Measurements from ENCODE around the gene ETS1.

The ETS1 gene

GRCh38 chr11:128618603-128619002 lies 31.2 kb upstream of the ETS1 start:
- Histone ChIP-seq H3K9ac (ENCODE audit: low read length) (no peak overlapping the region), H3K79me2 (ENCODE audit: low read length) (no peaks in the 10 kb centered on the region), H3K27me3 (replicated peaks; ENCODE audit: insufficient read depth, low read length) (no peaks in the 10 kb centered on the region), H3K9me3 (replicated peaks; ENCODE audit: insufficient read depth, low read length) (no peaks in the 10 kb centered on the region), H3K36me3 (replicated peaks; ENCODE audit: insufficient read depth, low read length) (no peaks in the 10 kb centered on the region), H3K4me3 (ENCODE audit: low read length) (no peak overlapping the region), H3K9me2 (replicated peaks; ENCODE audit: insufficient read depth, low read length) (no peaks in the 10 kb centered on the region), H3F3A (ENCODE audit: insufficient read depth, low read length) (peaks cover 4% of the 10 kb centered on the region; the same call in 1 of the 2 replicates), H2AFZ (ENCODE audit: low read length) (no peak overlapping the region), H3K4me2 (ENCODE audit: low read depth, low read length) (no peak overlapping the region), H3K4me1 (ENCODE audit: low read length) (peaks cover 6% of the 10 kb centered on the region), H4K20me1 (ENCODE audit: insufficient read depth, low read length) (no peaks in the 10 kb centered on the region), H3K27ac (ENCODE audit: low read length) (no peak overlapping the region)
- DNase-seq, result no peak
- TF ChIP-seq EZH2phosphoT487 (IDR thresholded peaks at IDR 0.05; ENCODE audit: low read length) (no peak), CTCF (IDR thresholded peaks at IDR 0.05; ENCODE audit: low read length) (no peak), EZH2 (optimal IDR thresholded peaks at IDR 0.05; ENCODE audit: low read depth, low read length) (no peak)

GRCh38 chr11:128616161-128616560 lies 28.8 kb upstream of the ETS1 start:
- H3K79me2 ChIP-seq (ENCODE audit: low read length), result no peaks in the 10 kb centered on the region
- H3K9me2 ChIP-seq (replicated peaks; ENCODE audit: insufficient read depth, low read length), result no peaks in the 10 kb centered on the region
- H3K4me2 ChIP-seq (ENCODE audit: low read depth, low read length), result no peak overlapping the region
- H3K9me3 ChIP-seq (replicated peaks; ENCODE audit: insufficient read depth, low read length), result no peaks in the 10 kb centered on the region
- DNase-seq, result no peak
- no peaks in the 10 kb centered on the region for H3K36me3 ChIP-seq (replicated peaks; ENCODE audit: insufficient read depth, low read length)
- H3K4me1 ChIP-seq (ENCODE audit: low read length), result peaks cover 25% of the 10 kb centered on the region
- no peak overlapping the region for H3K9ac ChIP-seq (ENCODE audit: low read length)
- H3K27ac ChIP-seq (ENCODE audit: low read length), result no peak overlapping the region
- no peak for TF ChIP-seq CTCF (IDR thresholded peaks at IDR 0.05; ENCODE audit: low read length)
- no peak for TF ChIP-seq EZH2phosphoT487 (IDR thresholded peaks at IDR 0.05; ENCODE audit: low read length)
- TF ChIP-seq EZH2 (optimal IDR thresholded peaks at IDR 0.05; ENCODE audit: low read depth, low read length), result no peak
- no peak overlapping the region for H2AFZ ChIP-seq (ENCODE audit: low read length)
- H3F3A ChIP-seq (ENCODE audit: insufficient read depth, low read length), result peaks cover 9% of the 10 kb centered on the region
- H3K27me3 ChIP-seq (replicated peaks; ENCODE audit: insufficient read depth, low read length), result no peaks in the 10 kb centered on the region
- no peaks in the 10 kb centered on the region for H4K20me1 ChIP-seq (ENCODE audit: insufficient read depth, low read length)
- no peak overlapping the region for H3K4me3 ChIP-seq (ENCODE audit: low read length)

- Histone ChIP-seq H3K36me3 (replicated peaks; ENCODE audit: insufficient read depth, low read length) (no peaks in the 10 kb centered on the region), H3F3A (ENCODE audit: insufficient read depth, low read length) (peaks cover 15% of the 10 kb centered on the region), H3K4me1 (ENCODE audit: low read length) (peaks cover 28% of the 10 kb centered on the region), H3K4me2 (ENCODE audit: low read depth, low read length) (no peak overlapping the region), H3K9ac (ENCODE audit: low read length) (no peak overlapping the region), H3K79me2 (ENCODE audit: low read length) (no peaks in the 10 kb centered on the region), H4K20me1 (ENCODE audit: insufficient read depth, low read length) (no peaks in the 10 kb centered on the region), H3K4me3 (ENCODE audit: low read length) (no peak overlapping the region), H3K27me3 (replicated peaks; ENCODE audit: insufficient read depth, low read length) (no peaks in the 10 kb centered on the region), H3K27ac (ENCODE audit: low read length) (no peak overlapping the region), H2AFZ (ENCODE audit: low read length) (no peak overlapping the region), H3K9me2 (replicated peaks; ENCODE audit: insufficient read depth, low read length) (no peaks in the 10 kb centered on the region), H3K9me3 (replicated peaks; ENCODE audit: insufficient read depth, low read length) (no peaks in the 10 kb centered on the region)
- DNase-seq, result no peak
- no peak for TF ChIP-seq EZH2phosphoT487 (IDR thresholded peaks at IDR 0.05; ENCODE audit: low read length)
- TF ChIP-seq CTCF (IDR thresholded peaks at IDR 0.05; ENCODE audit: low read length), result no peak
- no peak for TF ChIP-seq EZH2 (optimal IDR thresholded peaks at IDR 0.05; ENCODE audit: low read depth, low read length)
Measured at GRCh38 chr11:128615612-128616011, 28.3 kb upstream of the ETS1 start.

All from MM.1S (cell line).